HepG2 (cell line): Measurements from ENCODE around the gene UTS2R. TPM values are rescaled to one million over a fixed set of nuclear protein-coding genes. Genes with fewer than 3 reads are reported as not detected.

Experiments used
- ATF1 ChIP-seq: IDR thresholded peaks from 2 replicates; pipeline ENCODE4 v1.6.1; 2016; ENCODE audit warnings: mild to moderate bottlenecking, control low read depth
- CREM ChIP-seq, 2 experiments: sonication (generic) in 1 of 2; formaldehyde crosslinking in 1 of 2; IDR thresholded peaks; 2 replicates each; pipeline versions ENCODE4 v1.4.0 to v1.6.1; 2016 to 2020; ENCODE audit warnings: antibody characterized with exemption in 1 of 2, mild to moderate bottlenecking in 1 of 2, missing genetic modification reagents in 1 of 2
- ELF4 ChIP-seq: sonication (generic); formaldehyde crosslinking; IDR thresholded peaks from 2 replicates; pipeline ENCODE4 v1.5.0; 2020; ENCODE audit warnings: missing genetic modification reagents, mild to moderate bottlenecking, moderate library complexity, borderline replicate concordance
- ERF ChIP-seq: IDR thresholded peaks from 2 replicates; pipeline ENCODE4 v1.6.1; 2018; ENCODE audit warnings: missing biosample characterization, missing genetic modification reagents
- FLYWCH1 ChIP-seq: sonication (generic); formaldehyde crosslinking; IDR thresholded peaks from 2 replicates; pipeline ENCODE4 v1.8.1; 2023; ENCODE audit warnings: mild to moderate bottlenecking, missing genetic modification reagents
- GZF1 ChIP-seq: sonication (generic); formaldehyde crosslinking; IDR thresholded peaks from 2 replicates; pipeline ENCODE4 v1.5.1; 2020; ENCODE audit warnings: mild to moderate bottlenecking, missing genetic modification reagents
- HCFC1 ChIP-seq: fragments of 150-350 bp; IDR thresholded peaks from 2 replicates; pipeline ENCODE4 v1.6.1; 2014; ENCODE audit warnings: low read depth, low read length
- HDAC2 ChIP-seq: sonication (generic); formaldehyde crosslinking; IDR thresholded peaks from 2 replicates; pipeline ENCODE4 v1.4.0; 2020; ENCODE audit warnings: missing genetic modification reagents
- MTA3 ChIP-seq: sonication (generic); formaldehyde crosslinking; IDR thresholded peaks from 2 replicates; pipeline ENCODE4 v1.4.0; 2020; ENCODE audit warnings: missing genetic modification reagents
- PAX8 ChIP-seq: sonication (generic); formaldehyde crosslinking; IDR thresholded peaks from 2 replicates; pipeline ENCODE4 v1.8.0; 2022; ENCODE audit warnings: mild to moderate bottlenecking, missing genetic modification reagents, borderline replicate concordance
- PBX2 ChIP-seq: IDR thresholded peaks from 2 replicates; pipeline ENCODE4 v1.6.1; 2016; ENCODE audit warnings: control low read depth
- PCBP1 ChIP-seq: fragments of 200-400 bp; formaldehyde crosslinking; IDR thresholded peaks from 2 replicates; pipeline ENCODE4 v1.6.1; 2017; ENCODE audit warnings: mild to moderate bottlenecking, low read depth, low read length, borderline replicate concordance
- PHF5A ChIP-seq: IDR thresholded peaks from one replicate; pipeline ENCODE4 v1.6.1; 2018; ENCODE audit warnings: low read depth, missing genetic modification reagents; ENCODE audit not compliant: unreplicated experiment
- POLR2A ChIP-seq, 2 experiments: IDR thresholded peaks; 2 replicates each; pipeline ENCODE4 v1.6.1; 2011; ENCODE audit warnings: low read depth in 2 of 2, low read length in 2 of 2, mild to moderate bottlenecking in 1 of 2, moderate library complexity in 1 of 2; ENCODE audit not compliant: insufficient read depth in 1 of 2
- RFXAP ChIP-seq: sonication (generic); formaldehyde crosslinking; IDR thresholded peaks from 2 replicates; pipeline ENCODE4 v1.4.0; 2020; ENCODE audit warnings: missing genetic modification reagents, borderline replicate concordance
- SRF ChIP-seq: IDR thresholded peaks from 2 replicates; pipeline ENCODE4 v1.6.1; 2011; ENCODE audit warnings: mild to moderate bottlenecking, low read depth, low read length, moderate library complexity
- TFDP2 ChIP-seq: sonication (generic); formaldehyde crosslinking; IDR thresholded peaks from 2 replicates; pipeline ENCODE4 v1.4.0; 2020; ENCODE audit warnings: missing genetic modification reagents
- THAP11 ChIP-seq: IDR thresholded peaks from 2 replicates; pipeline ENCODE4 v1.6.1; 2016; ENCODE audit warnings: missing biosample characterization, missing genetic modification reagents
- U2AF2 ChIP-seq: fragments of 200-400 bp; formaldehyde crosslinking; IDR thresholded peaks from 2 replicates; pipeline ENCODE4 v1.6.1; 2017; ENCODE audit warnings: low read depth, mild to moderate bottlenecking, low read length
- XBP1 ChIP-seq: sonication (generic); formaldehyde crosslinking; IDR thresholded peaks from 2 replicates; pipeline ENCODE4 v1.5.0; 2020; ENCODE audit warnings: missing genetic modification reagents
- ZBTB20 ChIP-seq: sonication (generic); formaldehyde crosslinking; IDR thresholded peaks from 2 replicates; pipeline ENCODE4 v1.8.1; 2023; ENCODE audit warnings: missing genetic modification reagents, low read depth, mild to moderate bottlenecking, borderline replicate concordance
- ZBTB8A ChIP-seq: sonication (generic); formaldehyde crosslinking; IDR thresholded peaks from 2 replicates; pipeline ENCODE4 v1.4.0; 2020; ENCODE audit warnings: mild to moderate bottlenecking, low read depth, missing genetic modification reagents, borderline replicate concordance
- ZNF317 ChIP-seq: sonication (generic); formaldehyde crosslinking; IDR thresholded peaks from 2 replicates; pipeline ENCODE4 v1.5.0; 2020; ENCODE audit warnings: mild to moderate bottlenecking, missing genetic modification reagents
- ZNF34 ChIP-seq: sonication (generic); formaldehyde crosslinking; IDR thresholded peaks from 2 replicates; pipeline ENCODE4 v1.4.0; 2020; ENCODE audit warnings: mild to moderate bottlenecking, missing genetic modification reagents, borderline replicate concordance
- ZNF567 ChIP-seq: sonication (generic); formaldehyde crosslinking; IDR thresholded peaks from 2 replicates; pipeline ENCODE4 v1.8.1; 2023; ENCODE audit warnings: mild to moderate bottlenecking, missing genetic modification reagents, borderline replicate concordance
- ZNF709 ChIP-seq: sonication (generic); formaldehyde crosslinking; IDR thresholded peaks from 2 replicates; pipeline ENCODE4 v1.5.0; 2020; ENCODE audit warnings: mild to moderate bottlenecking, missing genetic modification reagents
- ZNF879 ChIP-seq: sonication (generic); formaldehyde crosslinking; IDR thresholded peaks from 2 replicates; pipeline ENCODE4 v1.8.1; 2023; ENCODE audit warnings: missing genetic modification reagents
- polyA plus RNA-seq, 8 experiments: library from polyadenylated mRNA; depleted of rRNA in 3 of 8; stranded (reverse) in 7 of 8; unstranded in 1 of 8; fragments of >200 nt; fragmentation: Illumina TruSeq in 4 of 8; extraction: Trizol in 4 of 8; gene quantifications; 2 replicates each; pipeline versions ENCODE4 v1.2.1 to v1.2.3, GENCODE V29; 2011 to 2016; ENCODE audit warnings: low read depth in 4 of 8, missing spikeins in 1 of 8, mixed read lengths in 1 of 8; ENCODE audit not compliant: insufficient read depth in 1 of 8
- total RNA-seq, 5 experiments: library from RNA; depleted of rRNA; stranded (reverse); fragments of >200 nt; fragmentation: Illumina TruSeq; extraction: Trizol; gene quantifications; 2 replicates each; pipeline ENCODE4 v1.2.3, GENCODE V29; 2016; ENCODE audit warnings: low read depth in 1 of 5
- TF ChIP-seq, protein P1 (sequence below): sonication (generic); formaldehyde crosslinking; IDR thresholded peaks from 2 replicates; pipeline ENCODE4 v1.4.0; 2020; ENCODE audit warnings: missing genetic modification reagents

Gene UTS2R
- total and polyA plus RNA-seq, 2 of the 13 experiments (the other 11 are each of a cell fraction or from before 2014, with no cell fraction given), result 0.13 to 0.15 TPM

DNA sequence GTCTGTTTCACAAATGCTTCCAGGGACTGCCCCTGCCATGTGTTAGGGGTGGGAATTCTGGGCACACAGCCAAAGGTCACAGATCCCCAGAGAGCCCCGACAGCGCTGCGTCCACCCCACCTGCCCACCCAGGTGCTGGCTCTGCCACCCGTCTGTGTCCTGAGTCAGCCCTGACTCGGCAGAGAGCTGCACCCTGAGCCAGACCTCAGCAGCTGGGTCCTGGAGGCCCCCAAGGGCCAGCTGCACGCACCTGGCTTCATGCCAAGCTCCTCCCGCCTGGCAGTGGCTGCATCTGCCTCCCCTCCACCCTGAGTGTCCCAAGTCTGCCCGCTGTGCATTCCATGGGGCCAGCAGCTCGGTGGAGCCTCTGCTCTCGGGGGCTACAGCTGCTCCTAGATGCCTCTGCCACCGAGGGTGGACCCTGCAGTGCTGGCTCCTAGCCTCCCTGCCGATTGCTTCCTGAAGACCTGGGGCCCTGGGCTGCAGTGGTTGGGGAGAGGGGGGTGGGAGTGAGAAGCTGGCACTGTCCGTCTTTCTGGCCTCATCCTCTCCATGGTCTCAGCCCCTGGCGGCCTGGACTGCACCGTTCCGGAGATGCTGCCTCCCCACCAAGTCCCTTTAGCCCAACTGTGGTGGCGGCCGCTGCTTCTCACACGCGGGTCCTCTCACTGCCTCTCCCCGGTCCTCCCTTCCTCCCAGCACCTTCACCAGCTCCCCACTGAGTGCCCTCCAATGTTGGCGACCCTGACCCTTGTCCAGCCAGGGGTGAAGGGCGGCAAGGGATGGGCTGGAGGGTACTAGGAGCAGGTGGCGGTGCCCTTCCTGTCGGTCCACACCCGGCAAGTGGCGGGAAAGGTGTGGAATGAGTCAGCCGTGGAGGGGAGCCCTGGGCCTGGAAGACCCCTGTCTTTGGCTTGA lies 41.0 kb upstream of the UTS2R start (continued):
- TF ChIP-seq TFDP2 (CRISPR knock-in tag) (peak; percentile 32; the same call in 1 of the 2 replicates), CREM (IDR thresholded peaks at IDR 0.05) (no peak), CREM (CRISPR knock-in tag; IDR thresholded peaks at IDR 0.05) (no peak), RFXAP (no peak; the same call in 1 of the 2 replicates), ZNF317 (no peak), PAX8 (CRISPR knock-in tag) (peak; percentile 15; the same call in 1 of the 2 replicates), ZNF709 (CRISPR knock-in tag) (no peak), ZNF879 (CRISPR knock-in tag) (no peak), FLYWCH1 (no peak), SRF (no peak), GZF1 (CRISPR knock-in tag) (0 out of 2 replicates have a peak, but pooled peaks have one; percentile 63), ELF4 (CRISPR knock-in tag) (no peak; the same call in 1 of the 2 replicates), POLR2A (IDR thresholded peaks at IDR 0.05; ENCODE audit: insufficient read depth in 1 of 2, low read depth in 2 of 2, low read length in 2 of 2) (peak in 1 of 2 experiments; percentile 47; a peak in 1 of 4 replicates), ZNF34 (CRISPR knock-in tag) (no peak), PHF5A (CRISPR knock-in tag) (peak; percentile 58), XBP1 (CRISPR knock-in tag) (no peak), ATF1 (CRISPR knock-in tag) (no peak), U2AF2 (no peak), ZBTB8A (CRISPR knock-in tag) (peak; percentile 69; the same call in 1 of the 2 replicates), PCBP1 (0 out of 2 replicates have a peak, but pooled peaks have one; percentile 35), THAP11 (CRISPR knock-in tag) (peak; percentile 50), ZBTB20 (CRISPR knock-in tag) (peak; percentile 85; the same call in 1 of the 2 replicates), ZNF567 (CRISPR knock-in tag) (no peak; the same call in 1 of the 2 replicates), MTA3 (CRISPR knock-in tag) (no peak), ERF (CRISPR knock-in tag) (peak; percentile 88), PBX2 (CRISPR knock-in tag) (no peak), HCFC1 (no peak), HDAC2 (peak; percentile 60)
- TF ChIP-seq, protein P1, sequence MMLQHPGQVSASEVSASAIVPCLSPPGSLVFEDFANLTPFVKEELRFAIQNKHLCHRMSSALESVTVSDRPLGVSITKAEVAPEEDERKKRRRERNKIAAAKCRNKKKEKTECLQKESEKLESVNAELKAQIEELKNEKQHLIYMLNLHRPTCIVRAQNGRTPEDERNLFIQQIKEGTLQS (CRISPR knock-in tag), result 0 out of 2 replicates have a peak, but pooled peaks have one; percentile 32
